ENCODE data around the gene ULBP1.

DNA sequence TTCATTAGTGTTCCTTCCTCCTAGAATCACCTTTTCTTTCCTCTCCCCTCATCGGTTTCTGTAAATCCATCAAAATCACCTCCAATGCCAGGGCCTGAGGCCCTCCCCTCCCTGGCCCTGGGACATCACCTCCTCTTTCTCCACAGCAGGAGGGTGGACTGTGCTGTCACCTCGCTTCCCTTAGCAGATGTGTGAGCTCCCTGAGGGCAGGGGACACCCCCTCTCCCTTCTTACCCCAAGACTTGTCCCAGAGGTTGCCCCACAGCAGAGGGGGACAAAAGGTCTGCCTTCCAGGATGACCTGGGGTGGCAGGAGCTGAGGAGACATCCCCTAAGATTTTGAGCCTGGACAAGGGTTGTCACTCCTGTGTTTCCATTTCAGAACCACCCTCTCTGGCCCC, 5.9 kb downstream of the ULBP1 start:
- TF ChIP-seq EZH2 (IDR thresholded peaks at IDR 0.05; ENCODE audit: low read length): no peak
- TF ChIP-seq, protein P1, sequence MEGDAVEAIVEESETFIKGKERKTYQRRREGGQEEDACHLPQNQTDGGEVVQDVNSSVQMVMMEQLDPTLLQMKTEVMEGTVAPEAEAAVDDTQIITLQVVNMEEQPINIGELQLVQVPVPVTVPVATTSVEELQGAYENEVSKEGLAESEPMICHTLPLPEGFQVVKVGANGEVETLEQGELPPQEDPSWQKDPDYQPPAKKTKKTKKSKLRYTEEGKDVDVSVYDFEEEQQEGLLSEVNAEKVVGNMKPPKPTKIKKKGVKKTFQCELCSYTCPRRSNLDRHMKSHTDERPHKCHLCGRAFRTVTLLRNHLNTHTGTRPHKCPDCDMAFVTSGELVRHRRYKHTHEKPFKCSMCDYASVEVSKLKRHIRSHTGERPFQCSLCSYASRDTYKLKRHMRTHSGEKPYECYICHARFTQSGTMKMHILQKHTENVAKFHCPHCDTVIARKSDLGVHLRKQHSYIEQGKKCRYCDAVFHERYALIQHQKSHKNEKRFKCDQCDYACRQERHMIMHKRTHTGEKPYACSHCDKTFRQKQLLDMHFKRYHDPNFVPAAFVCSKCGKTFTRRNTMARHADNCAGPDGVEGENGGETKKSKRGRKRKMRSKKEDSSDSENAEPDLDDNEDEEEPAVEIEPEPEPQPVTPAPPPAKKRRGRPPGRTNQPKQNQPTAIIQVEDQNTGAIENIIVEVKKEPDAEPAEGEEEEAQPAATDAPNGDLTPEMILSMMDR (optimal IDR thresholded peaks at IDR 0.05 in 1 of 3, IDR thresholded peaks at IDR 0.05 in 1 of 3, conservative IDR thresholded peaks at IDR 0.05 in 1 of 3; ENCODE audit: extremely low read depth in 1 of 3, insufficient read depth in 2 of 3, low read length in 3 of 3): no peak
